CD4-positive, alpha-beta T cell (primary cell): ENCODE results near the gene XPNPEP2. TPM values are rescaled to one million over a fixed set of nuclear protein-coding genes. Genes with fewer than 3 reads are reported as not detected.

Experiments
- ATAC-seq: fragments of 200-7000 bp; cut with Tn5 transposase; one replicate; pipeline ENCODE4 v1.10.0; 2022; ENCODE audit warnings: mild to moderate bottlenecking; ENCODE audit not compliant: poor library complexity
- CTCF ChIA-PET: fragments of 350-600 bp; sonication (Branson Sonifier 250); formaldehyde crosslinking; loops from one replicate; lab custom pipeline; 2021; ENCODE audit warnings: antibody characterized with exemption, inconsistent platforms; lab: Charles Lee
- POLR2A ChIA-PET: fragments of 350-600 bp; sonication (Branson Sonifier 250); formaldehyde crosslinking; loops from one replicate; lab custom pipeline; 2021; ENCODE audit warnings: antibody characterized with exemption, inconsistent platforms; lab: Charles Lee
- DNase-seq, 14 experiments: peaks; one replicate each; pipeline ENCODE4 v3.0.0-alpha.2; 2013 to 2020; ENCODE audit warnings: mixed read lengths in 2 of 14
- H3K27ac ChIP-seq, 2 donors: one replicate each; pipeline versions ENCODE4 v1.5.1 to v1.7.0; 2013; ENCODE audit warnings: low read length in 2 of 2, low read depth in 1 of 2, mild to moderate bottlenecking in 1 of 2
- H3K27me3 ChIP-seq, 2 experiments: 1 replicate in 1 of 2; 2 replicates in 1 of 2; pipeline versions ENCODE4 v1.6.1 to v1.7.0; 2013; ENCODE audit warnings: low read length in 2 of 2, control low read depth in 1 of 2, mild to moderate bottlenecking in 1 of 2, moderate library complexity in 1 of 2; ENCODE audit not compliant: insufficient read depth in 2 of 2, control insufficient read depth in 1 of 2
- H3K36me3 ChIP-seq: one replicate; pipeline ENCODE4 v1.6.1; 2013; ENCODE audit warnings: low read length, control low read depth; ENCODE audit not compliant: insufficient read depth
- H3K4me1 ChIP-seq: one replicate; pipeline ENCODE4 v1.6.1; 2013; ENCODE audit warnings: low read length, control low read depth; ENCODE audit not compliant: insufficient read depth
- H3K4me3 ChIP-seq: one replicate; pipeline ENCODE4 v1.5.1; 2013; ENCODE audit warnings: mild to moderate bottlenecking, low read length, moderate library complexity
- H3K9me3 ChIP-seq, 2 experiments: 1 replicate in 1 of 2; 2 replicates in 1 of 2; pipeline versions ENCODE4 v1.6.1 to v1.7.0; 2013; ENCODE audit warnings: low read length in 2 of 2, mild to moderate bottlenecking in 2 of 2, control low read depth in 1 of 2, moderate library complexity in 1 of 2; ENCODE audit not compliant: control insufficient read depth in 1 of 2, insufficient read depth in 1 of 2
- H3K27ac Mint-ChIP-seq: one replicate; pipeline ENCODE4 v1.8.0; 2020; ENCODE audit warnings: mixed read lengths
- H3K27me3 Mint-ChIP-seq: one replicate; pipeline ENCODE4 v1.8.0; 2021; ENCODE audit warnings: mixed read lengths
- H3K36me3 Mint-ChIP-seq: one replicate; pipeline ENCODE4 v1.8.0; 2021; ENCODE audit warnings: low read depth, mixed read lengths
- H3K4me1 Mint-ChIP-seq: one replicate; pipeline ENCODE4 v1.8.0; 2021; ENCODE audit warnings: low read depth, mixed read lengths
- H3K4me3 Mint-ChIP-seq: one replicate; pipeline ENCODE4 v1.8.0; 2020; ENCODE audit warnings: mild to moderate bottlenecking, mixed read lengths
- H3K9me3 Mint-ChIP-seq: one replicate; pipeline ENCODE4 v1.8.0; 2020; ENCODE audit warnings: mixed read lengths
- CTCF ChIP-seq: fragments of 200-600 bp; IDR thresholded peaks from one replicate; pipeline ENCODE4 v1.8.0; 2022; ENCODE audit warnings: antibody characterized with exemption, mild to moderate bottlenecking
- intact Hi-C, 2 experiments: fragments of 100-400 bp; cut with DNase I in 1 of 2; cut with micrococcal nuclease in 1 of 2; formaldehyde crosslinking; loops; one replicate each; pipeline versions ENCODE4 v1.15.1 to v1.9.0; 2023 to 2025; cut with DNase I, micrococcal nuclease
- total RNA-seq, 174 experiments: library from RNA in 2 of 174; stranded (reverse) in 2 of 174; gene quantifications; one replicate each; pipeline ENCODE4 v1.2.3 and lab custom pipeline; 2021 to 2026

XPNPEP2 gene
- total RNA-seq, 2 experiments from 2014 or later, result 0.16 to 0.17 TPM

- H3K27ac ChIP-seq, result no peak overlapping the region
These were observed 5.0 kb downstream of the XPNPEP2 start for GRCh38 chrX:129743821-129744220.

GRCh38 chrX:129744861-129745321 is 6.1 kb downstream of the XPNPEP2 start:
- Mint-ChIP-seq H3K36me3 (no peaks in the 10 kb centered on the region), H3K27me3 (no peaks in the 10 kb centered on the region), H3K4me1 (peaks cover 38% of the 10 kb centered on the region), H3K27ac (no peak overlapping the region), H3K9me3 (no peaks in the 10 kb centered on the region), H3K4me3 (no peak overlapping the region)
- ATAC-seq, result peak; percentile 58
- intact Hi-C loops, result loop anchor here in 1 of 2 experiments (5.0 kb wide), 1 partner anchor 37 kb away; no protein-coding TSS in a partner anchor
- Histone ChIP-seq H3K4me3 (no peak overlapping the region), H3K36me3 (no peaks in the 10 kb centered on the region), H3K4me1 (peaks cover 39% of the 10 kb centered on the region), H3K27ac (no peak overlapping the region), H3K27me3 (no peaks in the 10 kb centered on the region), H3K9me3 (no peaks in the 10 kb centered on the region)
- no peak for TF ChIP-seq CTCF
- DNase-seq, result peak in 4 of 14 experiments; percentile 17 to 68 (median 44)
- ChIA-PET POLR2A (interaction anchor here (1.1 to 2.6 kb wide), 3 partner anchors 11 to 35 kb away, joined by 3 to 7 read pairs (median 4); partner anchors contain the start of gene SASH3), CTCF (interaction anchor here (1.2 kb wide), 1 partner anchor 19 kb away, joined by 3 read pairs; no protein-coding TSS in a partner anchor)

More at GRCh38 chrX:129743821-129744220, 5.0 kb downstream of the XPNPEP2 start:
- Mint-ChIP-seq H3K36me3 (no peaks in the 10 kb centered on the region), H3K4me1 (peaks cover 38% of the 10 kb centered on the region), H3K9me3 (no peaks in the 10 kb centered on the region), H3K27ac (no peak overlapping the region), H3K27me3 (no peaks in the 10 kb centered on the region), H3K4me3 (no peak overlapping the region)
- DNase-seq (no peak), ATAC-seq (no peak)
- intact Hi-C loops, result loop anchor here in 1 of 2 experiments (5.0 kb wide), 1 partner anchor 38 kb away; no protein-coding TSS in a partner anchor
- POLR2A ChIA-PET, result interaction anchor here (2.6 kb wide), 1 partner anchor 12 kb away, joined by 7 read pairs; no protein-coding TSS in a partner anchor
- CTCF ChIA-PET, result interaction anchor here (1.2 kb wide), 1 partner anchor 17 kb away, joined by 3 read pairs; no protein-coding TSS in a partner anchor
- Histone ChIP-seq H3K4me1 (peaks cover 40% of the 10 kb centered on the region), H3K9me3 (no peaks in the 10 kb centered on the region), H3K36me3 (no peaks in the 10 kb centered on the region), H3K4me3 (no peak overlapping the region), H3K27me3 (no peaks in the 10 kb centered on the region)
- TF ChIP-seq CTCF, result no peak

GRCh38 chrX:129746557-129747470 is 8.0 kb downstream of the XPNPEP2 start:
- H3K4me1 ChIP-seq, result peaks cover 39% of the 10 kb centered on the region
- no peak for TF ChIP-seq CTCF
- H3K4me3 Mint-ChIP-seq, result no peak overlapping the region
- no peaks in the 10 kb centered on the region for H3K36me3 ChIP-seq
- H3K9me3 ChIP-seq, result no peaks in the 10 kb centered on the region
- ChIA-PET POLR2A (no interaction called here), CTCF (interaction anchor here (1.1 kb wide), 1 partner anchor 11 kb away, joined by 3 read pairs; no protein-coding TSS in a partner anchor)
- no peak overlapping the region for H3K27ac Mint-ChIP-seq
- no peak overlapping the region for H3K4me3 ChIP-seq
- intact Hi-C loops, result no loop called here
- H3K27ac ChIP-seq, result no peak overlapping the region
- DNase-seq (no peak), ATAC-seq (no peak)
- no peaks in the 10 kb centered on the region for H3K36me3 Mint-ChIP-seq
- no peaks in the 10 kb centered on the region for H3K27me3 ChIP-seq
- H3K27me3 Mint-ChIP-seq, result no peaks in the 10 kb centered on the region
- no peaks in the 10 kb centered on the region for H3K9me3 Mint-ChIP-seq
- H3K4me1 Mint-ChIP-seq, result peaks cover 38% of the 10 kb centered on the region
